Measurements from ENCODE around the gene SOWAHA.

The SOWAHA gene

DNA sequence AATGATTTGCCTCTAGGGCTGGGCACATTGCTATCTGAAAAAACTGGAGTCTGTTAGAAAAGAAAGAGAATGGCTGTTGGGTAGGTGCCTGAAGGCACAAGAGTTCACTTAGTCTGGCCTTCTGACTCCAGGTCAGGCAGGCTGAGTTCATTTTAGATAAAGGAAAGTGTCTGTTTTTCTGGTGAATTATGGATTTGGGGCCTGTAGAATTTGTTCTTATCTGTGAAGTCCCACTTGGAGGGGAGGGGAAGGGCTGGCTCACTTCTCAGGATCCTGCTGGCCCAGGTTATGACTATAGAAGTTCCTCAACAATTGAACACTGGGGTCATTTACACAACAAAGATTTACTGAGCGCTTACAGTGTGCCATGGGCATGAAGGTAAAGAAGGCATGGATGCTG, 24.6 kb upstream of the SOWAHA start:
- no peaks in the 10 kb centered on the region for H3K9me2 ChIP-seq (replicated peaks; ENCODE audit: insufficient read depth, low read length)
- no peak overlapping the region for H3K9ac ChIP-seq (ENCODE audit: low read length)
- H3K27me3 ChIP-seq (replicated peaks; ENCODE audit: insufficient read depth, low read length), result no peaks in the 10 kb centered on the region
- H3K36me3 ChIP-seq (replicated peaks; ENCODE audit: insufficient read depth, low read length), result no peaks in the 10 kb centered on the region
- no peaks in the 10 kb centered on the region for H3F3A ChIP-seq (ENCODE audit: insufficient read depth, low read length)
- no peak overlapping the region for H3K4me3 ChIP-seq (ENCODE audit: low read length)
- TF ChIP-seq, protein P1, sequence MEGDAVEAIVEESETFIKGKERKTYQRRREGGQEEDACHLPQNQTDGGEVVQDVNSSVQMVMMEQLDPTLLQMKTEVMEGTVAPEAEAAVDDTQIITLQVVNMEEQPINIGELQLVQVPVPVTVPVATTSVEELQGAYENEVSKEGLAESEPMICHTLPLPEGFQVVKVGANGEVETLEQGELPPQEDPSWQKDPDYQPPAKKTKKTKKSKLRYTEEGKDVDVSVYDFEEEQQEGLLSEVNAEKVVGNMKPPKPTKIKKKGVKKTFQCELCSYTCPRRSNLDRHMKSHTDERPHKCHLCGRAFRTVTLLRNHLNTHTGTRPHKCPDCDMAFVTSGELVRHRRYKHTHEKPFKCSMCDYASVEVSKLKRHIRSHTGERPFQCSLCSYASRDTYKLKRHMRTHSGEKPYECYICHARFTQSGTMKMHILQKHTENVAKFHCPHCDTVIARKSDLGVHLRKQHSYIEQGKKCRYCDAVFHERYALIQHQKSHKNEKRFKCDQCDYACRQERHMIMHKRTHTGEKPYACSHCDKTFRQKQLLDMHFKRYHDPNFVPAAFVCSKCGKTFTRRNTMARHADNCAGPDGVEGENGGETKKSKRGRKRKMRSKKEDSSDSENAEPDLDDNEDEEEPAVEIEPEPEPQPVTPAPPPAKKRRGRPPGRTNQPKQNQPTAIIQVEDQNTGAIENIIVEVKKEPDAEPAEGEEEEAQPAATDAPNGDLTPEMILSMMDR (IDR thresholded peaks at IDR 0.05; ENCODE audit: low read length), result no peak
- no peak for TF ChIP-seq EZH2 (optimal IDR thresholded peaks at IDR 0.05; ENCODE audit: low read depth, low read length)
- no peak for TF ChIP-seq EZH2phosphoT487 (IDR thresholded peaks at IDR 0.05; ENCODE audit: low read length)
- H3K4me1 ChIP-seq (ENCODE audit: low read length), result no peaks in the 10 kb centered on the region
- no peaks in the 10 kb centered on the region for H4K20me1 ChIP-seq (ENCODE audit: insufficient read depth, low read length)
- no peak overlapping the region for H3K27ac ChIP-seq (ENCODE audit: low read length)
- H3K4me2 ChIP-seq (ENCODE audit: low read depth, low read length), result no peak overlapping the region
- DNase-seq, result no peak
- H3K79me2 ChIP-seq (ENCODE audit: low read length), result no peaks in the 10 kb centered on the region
- no peaks in the 10 kb centered on the region for H3K9me3 ChIP-seq (replicated peaks; ENCODE audit: insufficient read depth, low read length)
- no peak overlapping the region for H2AFZ ChIP-seq (ENCODE audit: low read length)

DNA sequence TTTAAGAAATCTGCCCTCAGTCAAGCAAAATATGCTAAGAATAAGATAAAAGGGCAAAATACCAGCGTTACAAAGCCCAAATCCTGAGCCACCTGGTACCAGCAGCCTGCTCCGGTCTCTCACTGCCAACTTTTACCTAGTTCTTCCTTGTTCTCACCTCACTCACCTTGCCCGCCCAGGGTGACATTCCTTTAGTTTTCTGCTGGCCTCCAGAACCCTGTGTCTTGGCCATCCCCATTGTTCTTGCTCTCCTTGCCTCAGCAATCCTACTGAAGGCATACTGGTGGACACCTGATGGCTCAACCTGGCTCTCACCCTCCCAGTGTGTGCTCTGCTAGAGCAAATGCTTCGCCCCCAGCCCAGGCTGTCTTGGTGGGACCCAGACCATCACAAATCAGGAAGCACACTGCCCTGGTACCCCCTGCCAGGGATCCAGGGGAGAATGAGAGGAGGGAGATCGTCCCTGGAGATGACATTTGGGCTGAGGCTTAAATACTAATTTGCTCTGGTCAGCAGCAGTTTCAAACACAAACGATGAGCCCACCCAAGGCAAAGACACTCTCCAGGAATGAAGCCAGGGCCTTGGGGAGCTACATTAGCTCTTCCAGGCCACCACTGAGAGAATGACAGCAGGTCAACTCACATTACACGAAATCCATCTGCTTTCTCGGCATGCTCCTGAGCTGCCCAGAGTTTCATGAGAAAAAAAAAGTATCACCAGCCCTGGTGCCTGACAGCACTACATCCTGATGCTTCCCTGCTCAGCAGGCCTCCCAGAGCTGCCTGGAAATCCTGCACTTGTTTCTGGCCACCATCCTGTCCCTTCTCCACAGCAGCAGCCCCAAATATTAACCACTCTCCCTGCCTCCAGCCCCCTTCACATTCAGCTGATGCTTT, 23.9 kb upstream of the SOWAHA start:
- H3K27me3 ChIP-seq (replicated peaks; ENCODE audit: insufficient read depth, low read length), result no peaks in the 10 kb centered on the region
- no peak overlapping the region for H2AFZ ChIP-seq (ENCODE audit: low read length)
- no peak overlapping the region for H3K4me2 ChIP-seq (ENCODE audit: low read depth, low read length)
- no peak overlapping the region for H3K9ac ChIP-seq (ENCODE audit: low read length)
- DNase-seq, result no peak
- no peaks in the 10 kb centered on the region for H3K9me3 ChIP-seq (replicated peaks; ENCODE audit: insufficient read depth, low read length)
- H3K9me2 ChIP-seq (replicated peaks; ENCODE audit: insufficient read depth, low read length), result no peaks in the 10 kb centered on the region
- no peaks in the 10 kb centered on the region for H4K20me1 ChIP-seq (ENCODE audit: insufficient read depth, low read length)
- no peak overlapping the region for H3K4me3 ChIP-seq (ENCODE audit: low read length)
- H3K36me3 ChIP-seq (replicated peaks; ENCODE audit: insufficient read depth, low read length), result no peaks in the 10 kb centered on the region
- no peaks in the 10 kb centered on the region for H3K4me1 ChIP-seq (ENCODE audit: low read length)
- no peaks in the 10 kb centered on the region for H3K79me2 ChIP-seq (ENCODE audit: low read length)
- H3F3A ChIP-seq (ENCODE audit: insufficient read depth, low read length), result no peaks in the 10 kb centered on the region
- TF ChIP-seq EZH2 (optimal IDR thresholded peaks at IDR 0.05; ENCODE audit: low read depth, low read length) (no peak), EZH2phosphoT487 (IDR thresholded peaks at IDR 0.05; ENCODE audit: low read length) (no peak)
- TF ChIP-seq, protein P1 (IDR thresholded peaks at IDR 0.05; ENCODE audit: low read length), result no peak
- H3K27ac ChIP-seq (ENCODE audit: low read length), result no peak overlapping the region

DNA sequence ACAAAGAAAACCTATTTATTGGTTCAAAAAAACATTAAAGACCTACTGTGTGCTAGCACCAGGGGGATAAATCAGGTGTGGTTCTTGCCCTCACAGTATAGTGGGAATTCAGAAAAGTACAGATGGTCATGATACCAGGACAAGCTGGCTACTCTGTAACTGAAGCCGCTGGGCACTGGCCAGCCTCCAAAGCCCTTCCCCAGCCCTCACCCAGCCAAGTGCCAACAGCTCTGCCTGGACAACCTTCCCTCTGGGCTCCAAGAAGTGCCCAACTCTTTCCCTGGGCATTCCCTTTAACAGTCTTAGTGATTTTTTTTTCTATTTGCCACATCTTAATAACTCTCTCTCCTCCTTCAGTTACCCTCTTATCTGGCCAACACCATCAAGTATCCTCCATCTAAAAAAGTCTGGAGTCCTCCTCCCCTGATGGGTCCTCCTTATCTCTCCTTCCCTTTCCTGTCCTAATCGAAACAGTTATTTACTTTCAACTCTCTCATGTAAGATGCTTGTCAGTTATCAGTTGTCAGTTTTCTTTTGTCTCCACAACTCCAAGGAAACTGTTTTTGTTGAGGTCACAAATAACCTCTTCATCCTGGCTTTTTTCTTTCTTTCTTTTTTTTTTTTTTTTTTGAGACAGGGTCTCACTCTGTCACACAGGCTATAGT, 22.8 kb upstream of the SOWAHA start:
- H3K9me2 ChIP-seq (replicated peaks; ENCODE audit: insufficient read depth, low read length), result no peaks in the 10 kb centered on the region
- no peaks in the 10 kb centered on the region for H3K4me1 ChIP-seq (ENCODE audit: low read length)
- H3K36me3 ChIP-seq (replicated peaks; ENCODE audit: insufficient read depth, low read length), result no peaks in the 10 kb centered on the region
- no peaks in the 10 kb centered on the region for H3K9me3 ChIP-seq (replicated peaks; ENCODE audit: insufficient read depth, low read length)
- TF ChIP-seq, protein P1 (IDR thresholded peaks at IDR 0.05; ENCODE audit: low read length), result no peak
- no peak for TF ChIP-seq EZH2 (optimal IDR thresholded peaks at IDR 0.05; ENCODE audit: low read depth, low read length)
- no peak for TF ChIP-seq EZH2phosphoT487 (IDR thresholded peaks at IDR 0.05; ENCODE audit: low read length)
- DNase-seq, result no peak
- no peaks in the 10 kb centered on the region for H4K20me1 ChIP-seq (ENCODE audit: insufficient read depth, low read length)
- H3K27ac ChIP-seq (ENCODE audit: low read length), result no peak overlapping the region
- H3K9ac ChIP-seq (ENCODE audit: low read length), result no peak overlapping the region
- no peak overlapping the region for H3K4me3 ChIP-seq (ENCODE audit: low read length)
- no peak overlapping the region for H2AFZ ChIP-seq (ENCODE audit: low read length)
- no peak overlapping the region for H3K4me2 ChIP-seq (ENCODE audit: low read depth, low read length)
- no peaks in the 10 kb centered on the region for H3K27me3 ChIP-seq (replicated peaks; ENCODE audit: insufficient read depth, low read length)
- no peaks in the 10 kb centered on the region for H3K79me2 ChIP-seq (ENCODE audit: low read length)
- no peaks in the 10 kb centered on the region for H3F3A ChIP-seq (ENCODE audit: insufficient read depth, low read length)
